PFSK-1 (cell line): Measurements from ENCODE around the gene CMTM3.

Experiments
- POLR2AphosphoS5 ChIP-seq: IDR thresholded peaks from 2 replicates; pipeline ENCODE4 v1.6.1; 2012; ENCODE audit warnings: low read depth, mild to moderate bottlenecking, control low read depth, low read length, moderate library complexity
- REST ChIP-seq, 2 experiments: IDR thresholded peaks; 2 replicates each; pipeline versions ENCODE4 v1.6.1 to v1.8.0; 2011 to 2012; ENCODE audit warnings: low read depth in 2 of 2, low read length in 2 of 2, control low read depth in 1 of 2, inconsistent platforms in 1 of 2, mild to moderate bottlenecking in 1 of 2, moderate library complexity in 1 of 2; ENCODE audit not compliant: insufficient read depth in 1 of 2
- SIN3A ChIP-seq: IDR thresholded peaks from 2 replicates; pipeline ENCODE4 v1.6.1; 2012; ENCODE audit warnings: mild to moderate bottlenecking, low read length, moderate library complexity, borderline replicate concordance; ENCODE audit not compliant: insufficient read depth
- TAF1 ChIP-seq: IDR thresholded peaks from 2 replicates; pipeline ENCODE4 v1.6.1; 2012; ENCODE audit warnings: low read length, control low read depth, borderline replicate concordance; ENCODE audit not compliant: insufficient read depth

DNA sequence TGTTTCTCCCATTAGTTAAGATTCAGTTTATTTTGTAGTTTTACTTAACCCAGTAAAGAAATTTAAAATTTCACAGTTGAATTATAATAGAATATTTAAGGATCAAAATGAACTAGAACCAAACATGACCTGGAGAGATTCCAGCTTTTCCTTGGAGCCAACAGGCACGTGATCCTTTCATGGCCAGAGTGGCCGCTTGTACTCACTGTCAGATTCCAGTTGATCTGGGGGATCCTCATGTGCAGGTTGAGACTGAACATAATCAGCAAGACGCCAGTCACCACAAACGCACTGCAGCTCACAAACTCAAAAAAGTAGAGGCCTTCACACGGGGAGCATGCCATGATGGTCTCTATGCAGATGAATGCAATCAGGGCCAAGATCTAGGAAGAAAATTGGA lies 31.7 kb downstream of the CMTM3 start:
- TF ChIP-seq REST (IDR thresholded peaks at IDR 0.05; ENCODE audit: insufficient read depth in 1 of 2, low read depth in 2 of 2, low read length in 2 of 2): no peak
- TF ChIP-seq POLR2AphosphoS5: no peak
- TF ChIP-seq TAF1: no peak
- no peak for TF ChIP-seq SIN3A
